Testis (tissue), 2 donors: Measurements from ENCODE around the gene TBC1D24.

Source experiments
- POLR2A ChIP-seq: fragments of 450-650 bp; IDR thresholded peaks from one replicate; pipeline ENCODE4 v1.6.1; 2017; ENCODE audit warnings: antibody characterized with exemption, mild to moderate bottlenecking, moderate library complexity
- TF ChIP-seq, protein P1 (sequence below), 3 experiments: fragments of 450-650 bp in 2 of 3; fragments of 200-600 bp in 1 of 3; sonication (generic) in 1 of 3; IDR thresholded peaks; one replicate each; pipeline ENCODE4 v1.5.1; 2016 to 2019; ENCODE audit warnings: antibody characterized with exemption in 3 of 3, mild to moderate bottlenecking in 2 of 3, moderate library complexity in 1 of 3

DNA sequence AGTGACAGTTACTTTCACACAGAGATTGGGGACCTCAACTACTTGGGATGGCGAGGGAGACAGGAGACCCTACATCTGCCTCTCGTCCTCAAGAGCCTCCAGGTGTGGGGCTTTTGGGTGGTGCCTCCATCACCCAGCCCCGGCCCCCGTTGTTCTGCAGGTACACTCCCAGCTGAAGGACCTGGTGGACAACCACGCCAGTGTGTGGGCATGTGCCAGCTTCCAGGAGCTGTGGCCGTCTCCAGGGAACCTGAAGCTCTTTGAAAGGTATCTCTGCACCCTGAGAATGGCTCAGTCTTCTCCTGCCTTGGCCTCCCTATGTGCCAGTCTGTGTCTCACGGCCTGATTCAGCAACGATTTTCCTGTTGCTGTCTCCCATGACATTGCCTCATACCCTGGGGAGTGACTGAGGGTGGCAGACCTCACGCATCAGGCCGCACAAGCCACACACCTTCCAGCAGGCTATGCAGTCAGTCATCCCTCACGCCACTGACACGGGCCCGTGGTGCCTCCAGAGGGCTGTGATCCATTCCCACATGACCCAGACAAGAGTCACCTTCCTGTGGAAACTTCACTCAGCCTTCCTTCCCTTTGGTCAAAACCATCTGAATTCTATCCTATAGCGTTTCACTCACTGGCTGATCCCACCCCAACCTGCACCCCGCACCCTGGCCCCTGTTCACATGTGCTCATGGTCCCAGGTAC is 42.0 kb upstream of the TBC1D24 start:
- no peak for TF ChIP-seq POLR2A
- TF ChIP-seq, protein P1, sequence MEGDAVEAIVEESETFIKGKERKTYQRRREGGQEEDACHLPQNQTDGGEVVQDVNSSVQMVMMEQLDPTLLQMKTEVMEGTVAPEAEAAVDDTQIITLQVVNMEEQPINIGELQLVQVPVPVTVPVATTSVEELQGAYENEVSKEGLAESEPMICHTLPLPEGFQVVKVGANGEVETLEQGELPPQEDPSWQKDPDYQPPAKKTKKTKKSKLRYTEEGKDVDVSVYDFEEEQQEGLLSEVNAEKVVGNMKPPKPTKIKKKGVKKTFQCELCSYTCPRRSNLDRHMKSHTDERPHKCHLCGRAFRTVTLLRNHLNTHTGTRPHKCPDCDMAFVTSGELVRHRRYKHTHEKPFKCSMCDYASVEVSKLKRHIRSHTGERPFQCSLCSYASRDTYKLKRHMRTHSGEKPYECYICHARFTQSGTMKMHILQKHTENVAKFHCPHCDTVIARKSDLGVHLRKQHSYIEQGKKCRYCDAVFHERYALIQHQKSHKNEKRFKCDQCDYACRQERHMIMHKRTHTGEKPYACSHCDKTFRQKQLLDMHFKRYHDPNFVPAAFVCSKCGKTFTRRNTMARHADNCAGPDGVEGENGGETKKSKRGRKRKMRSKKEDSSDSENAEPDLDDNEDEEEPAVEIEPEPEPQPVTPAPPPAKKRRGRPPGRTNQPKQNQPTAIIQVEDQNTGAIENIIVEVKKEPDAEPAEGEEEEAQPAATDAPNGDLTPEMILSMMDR (IDR thresholded peaks at IDR 0.05): no peak
